Breast epithelium (tissue), 3 donors: ENCODE results near the gene SLITRK5.

ENCODE experiments used
- POLR2A ChIP-seq: fragments of 450-650 bp; IDR thresholded peaks from one replicate; pipeline ENCODE4 v1.6.1; 2016; ENCODE audit warnings: antibody characterized with exemption, mild to moderate bottlenecking, moderate library complexity
- TF ChIP-seq, protein P1 (sequence below), 3 donors: fragments of 450-650 bp; IDR thresholded peaks; one replicate each; pipeline ENCODE4 v1.5.1; 2016 to 2017; ENCODE audit warnings: antibody characterized with exemption in 3 of 3, mild to moderate bottlenecking in 3 of 3, moderate library complexity in 3 of 3

DNA sequence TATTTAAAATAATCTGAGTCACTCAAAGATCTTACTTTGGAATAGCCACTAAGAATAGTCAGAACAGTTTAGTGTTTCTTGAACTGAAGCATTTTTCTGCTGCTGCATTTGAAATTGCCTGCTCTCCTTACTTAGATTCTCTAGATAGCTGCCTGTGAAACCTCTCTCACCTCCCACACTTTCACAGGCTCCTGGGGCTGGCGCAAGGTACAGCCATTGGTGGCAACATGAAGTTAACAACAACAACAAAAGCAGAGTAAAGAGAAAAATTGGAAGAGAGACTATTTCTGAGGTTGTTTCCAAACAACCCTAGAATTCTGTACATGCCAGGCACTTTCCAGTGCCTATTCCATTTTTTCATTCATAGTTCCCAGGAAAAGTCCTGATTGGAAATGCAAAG lies 25.3 kb downstream of the SLITRK5 start:
- TF ChIP-seq, protein P1, sequence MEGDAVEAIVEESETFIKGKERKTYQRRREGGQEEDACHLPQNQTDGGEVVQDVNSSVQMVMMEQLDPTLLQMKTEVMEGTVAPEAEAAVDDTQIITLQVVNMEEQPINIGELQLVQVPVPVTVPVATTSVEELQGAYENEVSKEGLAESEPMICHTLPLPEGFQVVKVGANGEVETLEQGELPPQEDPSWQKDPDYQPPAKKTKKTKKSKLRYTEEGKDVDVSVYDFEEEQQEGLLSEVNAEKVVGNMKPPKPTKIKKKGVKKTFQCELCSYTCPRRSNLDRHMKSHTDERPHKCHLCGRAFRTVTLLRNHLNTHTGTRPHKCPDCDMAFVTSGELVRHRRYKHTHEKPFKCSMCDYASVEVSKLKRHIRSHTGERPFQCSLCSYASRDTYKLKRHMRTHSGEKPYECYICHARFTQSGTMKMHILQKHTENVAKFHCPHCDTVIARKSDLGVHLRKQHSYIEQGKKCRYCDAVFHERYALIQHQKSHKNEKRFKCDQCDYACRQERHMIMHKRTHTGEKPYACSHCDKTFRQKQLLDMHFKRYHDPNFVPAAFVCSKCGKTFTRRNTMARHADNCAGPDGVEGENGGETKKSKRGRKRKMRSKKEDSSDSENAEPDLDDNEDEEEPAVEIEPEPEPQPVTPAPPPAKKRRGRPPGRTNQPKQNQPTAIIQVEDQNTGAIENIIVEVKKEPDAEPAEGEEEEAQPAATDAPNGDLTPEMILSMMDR (IDR thresholded peaks at IDR 0.05): no peak
- no peak for TF ChIP-seq POLR2A
